ENCODE results near the gene PDE11A. TPM values are rescaled to one million over a fixed set of nuclear protein-coding genes. Genes with fewer than 3 reads are reported as not detected.

The PDE11A gene
- total RNA-seq, 1 experiment from 2014 or later, result 0.61 TPM

GRCh38 chr2:178119179-178119922 is 46.8 kb upstream of the PDE11A start (continued):
- TF ChIP-seq POLR2A (IDR thresholded peaks at IDR 0.05; ENCODE audit: borderline replicate concordance, extremely low read depth, insufficient read depth, insufficient read length), result no peak
- no peak for TF ChIP-seq POLR2AphosphoS5 (IDR thresholded peaks at IDR 0.05; ENCODE audit: low read depth, low read length)
- TF ChIP-seq EZH2 (IDR thresholded peaks at IDR 0.05), result no peak

- Histone ChIP-seq H3K36me3 (ENCODE audit: control insufficient read depth in 1 of 2, insufficient read depth in 2 of 2, low read length in 2 of 2) (0 out of 4 replicates have a peak, but pooled peaks cover 4 to 5% of the 10 kb centered on the region in 2 experiments), H3K79me2 (ENCODE audit: insufficient read depth, low read length) (peaks cover 7% of the 10 kb centered on the region; the same call in 1 of the 2 replicates), H3K4me3 (replicated peaks in 1 of 2; ENCODE audit: low read depth in 1 of 2, low read length in 2 of 2) (no peak overlapping the region), H3K27me3 (ENCODE audit: insufficient read depth, low read length) (no peaks in the 10 kb centered on the region), H4K20me1 (ENCODE audit: insufficient read depth) (no peaks in the 10 kb centered on the region), H3K9ac (ENCODE audit: low read length) (no peak overlapping the region), H3K4me2 (ENCODE audit: low read length) (no peak overlapping the region), H2AFZ (ENCODE audit: low read depth, low read length, poor library complexity, severe bottlenecking) (no peak overlapping the region), H3K27ac (ENCODE audit: low read depth, low read length) (no peak overlapping the region), H3K9me2 (ENCODE audit: insufficient read depth) (no peaks in the 10 kb centered on the region), H3K4me1 (ENCODE audit: control insufficient read depth in 1 of 2, insufficient read depth in 2 of 2, low read length in 2 of 2) (peaks cover 2 to 7% of the 10 kb centered on the region in 2 experiments; a peak in 1 of 4 replicates), H3K9me3 (ENCODE audit: control insufficient read depth in 1 of 2, insufficient read depth in 1 of 2, low read depth in 1 of 2, low read length in 2 of 2) (no peaks in the 10 kb centered on the region)
- ATAC-seq (no peak), DNase-seq (ENCODE audit: low read depth, low spot score) (no peak)
- TF ChIP-seq EZH2 (IDR thresholded peaks at IDR 0.05) (no peak), RAD21 (IDR thresholded peaks at IDR 0.05; ENCODE audit: low read depth) (no peak), POLR2AphosphoS5 (IDR thresholded peaks at IDR 0.05; ENCODE audit: low read depth, low read length) (no peak), SRF (IDR thresholded peaks at IDR 0.05; ENCODE audit: low read depth) (no peak), CBX3 (IDR thresholded peaks at IDR 0.05; ENCODE audit: low read depth) (no peak), POLR2A (IDR thresholded peaks at IDR 0.05; ENCODE audit: borderline replicate concordance, extremely low read depth, insufficient read depth, insufficient read length) (no peak), ZNF274 (IDR thresholded peaks at IDR 0.05; ENCODE audit: low read depth, low read length) (no peak), ELF1 (IDR thresholded peaks at IDR 0.05; ENCODE audit: borderline replicate concordance, low read depth) (no peak), TCF7L2 (IDR thresholded peaks at IDR 0.05; ENCODE audit: borderline replicate concordance, extremely low read depth, insufficient read depth, insufficient read length) (no peak), ZFX (IDR thresholded peaks at IDR 0.05) (no peak), EZH2phosphoT487 (IDR thresholded peaks at IDR 0.05; ENCODE audit: borderline replicate concordance) (no peak), SP1 (IDR thresholded peaks at IDR 0.05; ENCODE audit: low read depth) (no peak), SIN3A (IDR thresholded peaks at IDR 0.05; ENCODE audit: low read depth) (no peak)
- TF ChIP-seq, protein P1, sequence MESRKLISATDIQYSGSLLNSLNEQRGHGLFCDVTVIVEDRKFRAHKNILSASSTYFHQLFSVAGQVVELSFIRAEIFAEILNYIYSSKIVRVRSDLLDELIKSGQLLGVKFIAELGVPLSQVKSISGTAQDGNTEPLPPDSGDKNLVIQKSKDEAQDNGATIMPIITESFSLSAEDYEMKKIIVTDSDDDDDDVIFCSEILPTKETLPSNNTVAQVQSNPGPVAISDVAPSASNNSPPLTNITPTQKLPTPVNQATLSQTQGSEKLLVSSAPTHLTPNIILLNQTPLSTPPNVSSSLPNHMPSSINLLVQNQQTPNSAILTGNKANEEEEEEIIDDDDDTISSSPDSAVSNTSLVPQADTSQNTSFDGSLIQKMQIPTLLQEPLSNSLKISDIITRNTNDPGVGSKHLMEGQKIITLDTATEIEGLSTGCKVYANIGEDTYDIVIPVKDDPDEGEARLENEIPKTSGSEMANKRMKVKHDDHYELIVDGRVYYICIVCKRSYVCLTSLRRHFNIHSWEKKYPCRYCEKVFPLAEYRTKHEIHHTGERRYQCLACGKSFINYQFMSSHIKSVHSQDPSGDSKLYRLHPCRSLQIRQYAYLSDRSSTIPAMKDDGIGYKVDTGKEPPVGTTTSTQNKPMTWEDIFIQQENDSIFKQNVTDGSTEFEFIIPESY (IDR thresholded peaks at IDR 0.05; ENCODE audit: extremely low read depth, insufficient replicate concordance, low read length), result no peak
- TF ChIP-seq, protein P2, sequence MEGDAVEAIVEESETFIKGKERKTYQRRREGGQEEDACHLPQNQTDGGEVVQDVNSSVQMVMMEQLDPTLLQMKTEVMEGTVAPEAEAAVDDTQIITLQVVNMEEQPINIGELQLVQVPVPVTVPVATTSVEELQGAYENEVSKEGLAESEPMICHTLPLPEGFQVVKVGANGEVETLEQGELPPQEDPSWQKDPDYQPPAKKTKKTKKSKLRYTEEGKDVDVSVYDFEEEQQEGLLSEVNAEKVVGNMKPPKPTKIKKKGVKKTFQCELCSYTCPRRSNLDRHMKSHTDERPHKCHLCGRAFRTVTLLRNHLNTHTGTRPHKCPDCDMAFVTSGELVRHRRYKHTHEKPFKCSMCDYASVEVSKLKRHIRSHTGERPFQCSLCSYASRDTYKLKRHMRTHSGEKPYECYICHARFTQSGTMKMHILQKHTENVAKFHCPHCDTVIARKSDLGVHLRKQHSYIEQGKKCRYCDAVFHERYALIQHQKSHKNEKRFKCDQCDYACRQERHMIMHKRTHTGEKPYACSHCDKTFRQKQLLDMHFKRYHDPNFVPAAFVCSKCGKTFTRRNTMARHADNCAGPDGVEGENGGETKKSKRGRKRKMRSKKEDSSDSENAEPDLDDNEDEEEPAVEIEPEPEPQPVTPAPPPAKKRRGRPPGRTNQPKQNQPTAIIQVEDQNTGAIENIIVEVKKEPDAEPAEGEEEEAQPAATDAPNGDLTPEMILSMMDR (IDR thresholded peaks at IDR 0.05 in 2 of 3, conservative IDR thresholded peaks at IDR 0.05 in 1 of 3; ENCODE audit: borderline replicate concordance in 1 of 3, insufficient read depth in 1 of 3, low read depth in 2 of 3, low read length in 2 of 3), result no peak
- ChIA-PET CTCF (no interaction called here), RAD21 (ENCODE audit: low non-redundant PET in 1 of 2, low total read pairs in 2 of 2, uncharacterized antibody in 2 of 2, unreplicated experiment in 2 of 2) (no interaction called here), POLR2A (no interaction called here)
- intact Hi-C loops (cut with micrococcal nuclease), result no loop called here
- BruUV-seq (replicated peaks), result no TSS peak
Observed at GRCh38 chr2:178117725-178118124, 45.1 kb upstream of the PDE11A start.
